Measurements from ENCODE around the gene FAM110D.
A peak's percentile ranks its signal among the peaks of the same experiment; 100 is the strongest.

The FAM110D gene

GRCh38 chr1:26158271-26158907 is 490 bp upstream of the FAM110D start:
- H3K4me3 ChIP-seq (ENCODE audit: low read depth, low read length) = no peak overlapping the region
- DNase-seq (ENCODE audit: low read depth) = no peak
- TF ChIP-seq CTCF (IDR thresholded peaks at IDR 0.05; ENCODE audit: control insufficient read depth, extremely low read depth, insufficient read depth) = no peak

GRCh38 chr1:26159743-26160039 is 812 bp downstream of the FAM110D start:
- no peak for DNase-seq (ENCODE audit: low read depth)
- no peak for TF ChIP-seq CTCF (IDR thresholded peaks at IDR 0.05; ENCODE audit: control insufficient read depth, extremely low read depth, insufficient read depth)
- H3K4me3 ChIP-seq (ENCODE audit: low read depth, low read length) = no peak overlapping the region

DNA sequence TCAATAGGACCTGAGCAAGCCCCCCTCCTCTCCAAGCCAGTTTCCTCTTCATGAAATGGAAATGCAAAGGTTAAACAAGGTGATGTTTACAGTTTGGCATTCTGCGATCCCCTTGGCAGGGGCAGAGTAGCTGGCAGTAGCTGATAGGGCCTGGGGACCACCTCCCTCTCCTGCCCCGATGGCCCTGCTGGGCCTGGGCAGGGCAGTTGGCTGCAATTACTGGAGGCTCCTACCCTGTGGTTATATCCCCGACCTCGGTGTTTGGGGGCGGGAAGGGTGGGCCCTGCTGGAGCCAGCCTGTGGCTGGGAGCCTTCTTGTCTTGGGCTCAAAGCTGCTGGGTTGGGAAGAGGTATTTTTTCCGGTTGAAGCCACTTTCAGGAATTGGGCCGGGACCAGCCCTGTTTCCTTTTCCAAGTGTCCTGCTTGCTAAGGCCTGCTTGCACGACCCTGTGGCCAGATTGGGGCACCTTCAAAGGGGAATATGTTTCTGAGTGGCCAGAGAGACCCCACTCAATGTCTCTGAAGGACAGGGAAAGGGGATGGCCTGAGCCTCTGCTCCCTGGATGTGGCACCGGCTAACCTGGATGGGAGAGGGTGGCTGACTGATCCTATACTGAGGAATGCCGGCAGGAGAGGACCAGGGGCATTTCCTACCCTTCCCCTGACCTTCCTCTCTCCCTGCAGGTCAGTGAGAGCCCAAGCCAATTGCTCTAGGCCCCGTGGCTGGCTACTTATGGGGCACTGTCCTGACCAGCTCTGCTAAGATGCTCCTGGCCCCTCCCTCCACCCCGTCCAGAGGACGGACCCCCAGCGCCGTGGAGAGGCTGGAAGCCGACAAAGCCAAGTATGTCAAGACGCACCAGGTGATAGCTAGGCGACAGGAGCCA is 1.9 kb downstream of the FAM110D start:
- no peak overlapping the region for H3K4me3 ChIP-seq (ENCODE audit: low read depth, low read length)
- peak; percentile 7 for DNase-seq (ENCODE audit: low read depth)
- no peak for TF ChIP-seq CTCF (IDR thresholded peaks at IDR 0.05; ENCODE audit: control insufficient read depth, extremely low read depth, insufficient read depth)

- peak; percentile 31; the same call in 1 of the 2 replicates for TF ChIP-seq CTCF (IDR thresholded peaks at IDR 0.05; ENCODE audit: control insufficient read depth, extremely low read depth, insufficient read depth)
- no peak for DNase-seq (ENCODE audit: low read depth)
- no peak overlapping the region for H3K4me3 ChIP-seq (ENCODE audit: low read depth, low read length)
These were observed 2.7 kb downstream of the FAM110D start for GRCh38 chr1:26161415-26162219.

- no peak for TF ChIP-seq CTCF (IDR thresholded peaks at IDR 0.05; ENCODE audit: control insufficient read depth, extremely low read depth, insufficient read depth)
- H3K4me3 ChIP-seq (ENCODE audit: low read depth, low read length) = no peak overlapping the region
- no peak for DNase-seq (ENCODE audit: low read depth)
These were observed 3.4 kb downstream of the FAM110D start for GRCh38 chr1:26162220-26162709.

DNA sequence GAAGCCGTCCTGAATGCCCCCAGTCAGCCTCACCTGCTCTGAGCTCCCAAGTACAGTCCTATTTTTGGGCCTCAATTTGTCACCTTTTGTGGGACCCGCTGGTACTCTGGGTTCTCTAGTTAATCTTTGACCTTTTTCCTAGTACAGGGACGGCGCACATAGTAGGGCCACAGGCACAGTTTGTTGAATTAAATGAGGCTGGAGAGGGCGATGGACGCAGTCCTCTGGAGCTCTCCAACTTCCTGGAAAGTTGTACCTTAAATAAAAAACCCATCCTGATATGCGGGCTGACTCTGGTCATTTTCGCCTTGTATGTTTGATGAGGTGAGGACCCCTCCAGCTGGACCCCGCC is 4.8 kb downstream of the FAM110D start:
- no peak overlapping the region for H3K4me3 ChIP-seq (ENCODE audit: low read depth, low read length)
- no peak for TF ChIP-seq CTCF (IDR thresholded peaks at IDR 0.05; ENCODE audit: control insufficient read depth, extremely low read depth, insufficient read depth)
- no peak for DNase-seq (ENCODE audit: low read depth)

All from LNCaP clone FGC (cell line).